Mesenchymal stem cell (in vitro differentiated cells and primary cell): Measurements from ENCODE around the gene LZTS2.

Experiments used
- DNase-seq: peaks from one replicate; pipeline ENCODE4 v3.0.0-alpha.2; 2013
- H2AFZ ChIP-seq: one replicate; pipeline ENCODE4 v1.6.1; 2013; ENCODE audit warnings: low read depth, mild to moderate bottlenecking, control low read depth, inconsistent platforms, low read length, moderate library complexity
- H2AK5ac ChIP-seq: 2 replicates; pipeline ENCODE4 v1.6.1; 2013; ENCODE audit warnings: low read length, moderate library complexity, mild to moderate bottlenecking, inconsistent platforms; ENCODE audit not compliant: severe bottlenecking
- H2BK120ac ChIP-seq: one replicate; pipeline ENCODE4 v1.6.1; 2013; ENCODE audit warnings: low read depth, mild to moderate bottlenecking, inconsistent platforms, low read length, moderate library complexity
- H2BK12ac ChIP-seq, 2 experiments: one replicate each; pipeline ENCODE4 v1.6.1; 2013; ENCODE audit warnings: inconsistent platforms in 2 of 2, low read length in 2 of 2, mild to moderate bottlenecking in 2 of 2, moderate library complexity in 2 of 2, control low read depth in 1 of 2
- H2BK15ac ChIP-seq: one replicate; pipeline ENCODE4 v1.6.1; 2013; ENCODE audit warnings: mild to moderate bottlenecking, low read depth, inconsistent platforms; ENCODE audit not compliant: poor library complexity, severe bottlenecking
- H2BK5ac ChIP-seq: 2 replicates; pipeline ENCODE4 v1.6.1; 2013; ENCODE audit warnings: low read depth, mild to moderate bottlenecking, low read length, control low read depth, inconsistent platforms; ENCODE audit not compliant: poor library complexity, severe bottlenecking
- H3K14ac ChIP-seq, 2 experiments: one replicate each; pipeline ENCODE4 v1.6.1; 2013; ENCODE audit warnings: inconsistent platforms in 2 of 2, low read length in 2 of 2, control low read depth in 1 of 2, mild to moderate bottlenecking in 1 of 2, moderate library complexity in 1 of 2
- H3K18ac ChIP-seq, 2 experiments: one replicate each; pipeline ENCODE4 v1.6.1; 2013; ENCODE audit warnings: inconsistent platforms in 2 of 2, low read length in 2 of 2, control low read depth in 1 of 2, low read depth in 1 of 2, mild to moderate bottlenecking in 1 of 2
- H3K23ac ChIP-seq, 2 experiments: one replicate each; pipeline ENCODE4 v1.6.1; 2013; ENCODE audit warnings: inconsistent platforms in 2 of 2, low read length in 2 of 2, mild to moderate bottlenecking in 2 of 2, moderate library complexity in 2 of 2, control low read depth in 1 of 2
- H3K27ac ChIP-seq: 2 replicates; pipeline ENCODE4 v1.5.1; 2013; ENCODE audit warnings: mild to moderate bottlenecking, moderate library complexity, low read length, control low read depth, inconsistent platforms; ENCODE audit not compliant: poor library complexity, severe bottlenecking
- H3K27me3 ChIP-seq, 2 experiments: 2 replicates each; pipeline versions ENCODE4 v1.6.1 to v1.7.0; 2013; ENCODE audit warnings: low read length in 2 of 2, mild to moderate bottlenecking in 2 of 2, moderate library complexity in 2 of 2, control low read depth in 1 of 2, inconsistent platforms in 1 of 2; ENCODE audit not compliant: control insufficient read depth in 1 of 2, insufficient read depth in 1 of 2
- H3K36me3 ChIP-seq, 2 experiments: 2 replicates each; pipeline versions ENCODE4 v1.6.1 to v1.7.0; 2013; ENCODE audit warnings: low read length in 2 of 2, control low read depth in 1 of 2, inconsistent platforms in 1 of 2, low read depth in 1 of 2, mild to moderate bottlenecking in 1 of 2; ENCODE audit not compliant: insufficient read depth in 2 of 2, control insufficient read depth in 1 of 2
- H3K4ac ChIP-seq, 2 experiments: one replicate each; pipeline ENCODE4 v1.6.1; 2013; ENCODE audit warnings: inconsistent platforms in 2 of 2, low read length in 2 of 2, mild to moderate bottlenecking in 2 of 2, moderate library complexity in 2 of 2, control low read depth in 1 of 2, low read depth in 1 of 2
- H3K4me1 ChIP-seq: 2 replicates; pipeline ENCODE4 v1.6.1; 2013; ENCODE audit warnings: low read depth, low read length, control low read depth; ENCODE audit not compliant: control insufficient read depth, insufficient read depth
- H3K4me2 ChIP-seq: 2 replicates; pipeline ENCODE4 v1.6.1; 2013; ENCODE audit warnings: low read length, mild to moderate bottlenecking, inconsistent platforms; ENCODE audit not compliant: poor library complexity, severe bottlenecking
- H3K4me3 ChIP-seq, 2 experiments: 2 replicates each; pipeline versions ENCODE4 v1.5.1 to v1.7.0; 2013; ENCODE audit warnings: low read length in 2 of 2, mild to moderate bottlenecking in 2 of 2, control low read depth in 1 of 2, low read depth in 1 of 2; ENCODE audit not compliant: insufficient read depth in 1 of 2
- H3K79me1 ChIP-seq: replicated peaks from 2 replicates; pipeline ENCODE4 v1.6.1; 2013; ENCODE audit warnings: mild to moderate bottlenecking, control low read depth, low read length, inconsistent platforms; ENCODE audit not compliant: poor library complexity, severe bottlenecking
- H3K9ac ChIP-seq: 2 replicates; pipeline ENCODE4 v1.7.0; 2013; ENCODE audit warnings: mild to moderate bottlenecking, low read length, moderate library complexity
- H3K9me3 ChIP-seq: 2 replicates; pipeline ENCODE4 v1.7.0; 2013; ENCODE audit warnings: mild to moderate bottlenecking, low read length; ENCODE audit not compliant: control insufficient read depth
- H4K8ac ChIP-seq: one replicate; pipeline ENCODE4 v1.6.1; 2013; ENCODE audit warnings: inconsistent platforms, mild to moderate bottlenecking, low read length, moderate library complexity
- H4K91ac ChIP-seq: one replicate; pipeline ENCODE4 v1.6.1; 2013; ENCODE audit warnings: mild to moderate bottlenecking, low read length, inconsistent platforms
- WGBS: methylation state at CpG from one replicate; pipeline ENCODE4 v1.1.7; 2013; ENCODE audit warnings: mixed read lengths; 5-methylcytosine and 5-hydroxymethylcytosine counted together

The LZTS2 gene

GRCh38 chr10:100976906-100977305 is 22.7 kb upstream of the LZTS2 start:
- Histone ChIP-seq H3K4me3 (no peak overlapping the region), H3K4me1 (peaks cover 7% of the 10 kb centered on the region), H3K79me1 (peaks cover 4% of the 10 kb centered on the region), H2AK5ac (no peak overlapping the region), H2BK12ac (no peak overlapping the region), H3K18ac (no peak overlapping the region), H4K91ac (no peak overlapping the region), H3K27ac (no peak overlapping the region), H2BK15ac (no peak overlapping the region), H2BK120ac (no peak overlapping the region), H3K27me3 (no peaks in the 10 kb centered on the region), H3K14ac (no peak overlapping the region), H3K9ac (no peak overlapping the region), H3K23ac (no peak overlapping the region), H4K8ac (no peak overlapping the region), H3K4ac (no peak overlapping the region), H3K9me3 (no peaks in the 10 kb centered on the region), H3K36me3 (peaks cover 36 to 44% of the 10 kb centered on the region in 2 experiments), H2AFZ (no peak overlapping the region), H3K4me2 (no peak overlapping the region), H2BK5ac (no peak overlapping the region)
- DNase-seq = no peak
- 87% methylated on average over 3 of the region's 3 CpGs for WGBS

- Histone ChIP-seq H3K9ac (no peak overlapping the region), H2BK5ac (no peak overlapping the region), H3K9me3 (no peaks in the 10 kb centered on the region), H4K91ac (no peak overlapping the region), H3K14ac (no peak overlapping the region), H2AFZ (no peak overlapping the region), H2BK12ac (no peak overlapping the region), H3K4me3 (no peak overlapping the region), H4K8ac (no peak overlapping the region), H2AK5ac (no peak overlapping the region), H2BK15ac (no peak overlapping the region), H3K4me1 (peaks cover 3% of the 10 kb centered on the region), H3K27ac (no peak overlapping the region), H2BK120ac (no peak overlapping the region), H3K23ac (no peak overlapping the region), H3K79me1 (peaks cover 4% of the 10 kb centered on the region), H3K27me3 (no peaks in the 10 kb centered on the region), H3K18ac (no peak overlapping the region), H3K4ac (no peak overlapping the region), H3K36me3 (peaks cover 36 to 44% of the 10 kb centered on the region in 2 experiments), H3K4me2 (no peak overlapping the region)
- WGBS = 96% methylated on average over 6 of the region's 6 CpGs
- no peak for DNase-seq
Measured at GRCh38 chr10:100977436-100977835, 22.2 kb upstream of the LZTS2 start.

GRCh38 chr10:100978121-100978900 is 21.3 kb upstream of the LZTS2 start:
- no peak overlapping the region for H2AK5ac ChIP-seq
- no peak overlapping the region for H3K4me3 ChIP-seq
- H3K9ac ChIP-seq = no peak overlapping the region
- 92% methylated on average over 13 of the region's 13 CpGs for WGBS
- H2AFZ ChIP-seq = no peak overlapping the region
- H3K27ac ChIP-seq = no peak overlapping the region
- peaks cover 4% of the 10 kb centered on the region for H3K79me1 ChIP-seq
- H3K4me2 ChIP-seq = no peak overlapping the region
- no peak overlapping the region for H3K23ac ChIP-seq
- no peak overlapping the region for H3K14ac ChIP-seq
- no peak overlapping the region for H4K91ac ChIP-seq
- H3K4me1 ChIP-seq = peaks cover 3% of the 10 kb centered on the region
- H3K36me3 ChIP-seq = peaks cover 44 to 46% of the 10 kb centered on the region in 2 experiments
- no peak overlapping the region for H2BK12ac ChIP-seq
- H3K27me3 ChIP-seq = no peaks in the 10 kb centered on the region
- no peak overlapping the region for H2BK15ac ChIP-seq
- H3K9me3 ChIP-seq = no peaks in the 10 kb centered on the region
- H2BK5ac ChIP-seq = no peak overlapping the region
- H3K4ac ChIP-seq = no peak overlapping the region
- no peak overlapping the region for H2BK120ac ChIP-seq
- H3K18ac ChIP-seq = no peak overlapping the region
- no peak overlapping the region for H4K8ac ChIP-seq
- no peak for DNase-seq

- Histone ChIP-seq H3K14ac (no peak overlapping the region), H3K27ac (no peak overlapping the region), H3K4ac (no peak overlapping the region), H3K4me3 (no peak overlapping the region), H3K79me1 (peaks cover 6% of the 10 kb centered on the region), H2AK5ac (no peak overlapping the region), H3K23ac (no peak overlapping the region), H4K91ac (no peak overlapping the region), H3K27me3 (no peaks in the 10 kb centered on the region), H3K9me3 (no peaks in the 10 kb centered on the region), H2BK120ac (no peak overlapping the region), H2BK15ac (no peak overlapping the region), H3K4me2 (no peak overlapping the region), H3K36me3 (peaks cover 46 to 51% of the 10 kb centered on the region in 2 experiments), H2AFZ (no peak overlapping the region), H3K9ac (no peak overlapping the region), H2BK5ac (no peak overlapping the region), H4K8ac (no peak overlapping the region), H2BK12ac (no peak overlapping the region), H3K18ac (no peak overlapping the region), H3K4me1 (peaks cover 3% of the 10 kb centered on the region)
- whole genome bisulfite sequencing = 87% methylated on average over 10 of the region's 10 CpGs
- no peak for DNase-seq
Measured at GRCh38 chr10:100978901-100979195, 20.8 kb upstream of the LZTS2 start.
